GM23338 (cell line): Measurements from ENCODE around the gene COL2A1. TPM values are rescaled to one million over a fixed set of nuclear protein-coding genes. Genes with fewer than 3 reads are reported as not detected.

Experiments
- ATAC-seq: fragments of 200-7000 bp; cut with Tn5 transposase; 3 replicates; pipeline ENCODE4 v1.9.1; 2020
- DNase-seq: peaks from one replicate; pipeline ENCODE4 v3.0.0-alpha.2; 2015; ENCODE audit warnings: low spot score
- H2AFZ ChIP-seq: fragments of 200-600 bp; sonication (generic); 2 replicates; pipeline ENCODE4 v1.8.0; 2016; ENCODE audit warnings: antibody characterized with exemption, mild to moderate bottlenecking, moderate library complexity
- H3F3A ChIP-seq: fragments of 200-600 bp; sonication (generic); replicated peaks from 2 replicates; pipeline ENCODE4 v1.8.0; 2017; ENCODE audit warnings: antibody characterized with exemption, mixed run types, low read depth
- H3K27ac ChIP-seq: fragments of 200-600 bp; sonication (generic); 2 replicates; pipeline ENCODE4 v1.6.1; 2016; ENCODE audit warnings: low read depth
- H3K27me3 ChIP-seq: fragments of 200-600 bp; sonication (generic); 2 replicates; pipeline ENCODE4 v1.8.0; 2016; ENCODE audit warnings: mild to moderate bottlenecking, mixed run types, moderate library complexity; ENCODE audit not compliant: insufficient read depth
- H3K36me3 ChIP-seq: fragments of 200-600 bp; sonication (generic); 2 replicates; pipeline ENCODE4 v1.8.0; 2016; ENCODE audit warnings: mild to moderate bottlenecking; ENCODE audit not compliant: insufficient read depth
- H3K4me1 ChIP-seq: fragments of 200-600 bp; sonication (generic); 2 replicates; pipeline ENCODE4 v1.8.0; 2016; ENCODE audit warnings: mild to moderate bottlenecking, moderate library complexity; ENCODE audit not compliant: insufficient read depth
- H3K4me2 ChIP-seq: fragments of 200-600 bp; sonication (generic); 2 replicates; pipeline ENCODE4 v1.7.1; 2017; ENCODE audit warnings: mixed run types
- H3K4me3 ChIP-seq: fragments of 200-600 bp; sonication (generic); 2 replicates; pipeline ENCODE4 v1.6.1; 2016; ENCODE audit warnings: mixed run types
- H3K79me2 ChIP-seq: fragments of 200-600 bp; sonication (generic); replicated peaks from 2 replicates; pipeline ENCODE4 v1.8.0; 2017; ENCODE audit warnings: mild to moderate bottlenecking; ENCODE audit not compliant: insufficient read depth
- H3K9me2 ChIP-seq: fragments of 200-600 bp; sonication (generic); 2 replicates; pipeline ENCODE4 v1.8.0; 2017; ENCODE audit not compliant: insufficient read depth
- H4K20me1 ChIP-seq: fragments of 200-600 bp; sonication (generic); replicated peaks from 2 replicates; pipeline ENCODE4 v1.8.0; 2017; ENCODE audit warnings: mild to moderate bottlenecking; ENCODE audit not compliant: insufficient read depth
- H3K27ac Mint-ChIP-seq: 2 replicates; pipeline ENCODE4 v1.8.0; 2020; ENCODE audit warnings: inconsistent platforms, mild to moderate bottlenecking, moderate library complexity, mixed read lengths
- H3K27me3 Mint-ChIP-seq: 3 replicates; pipeline ENCODE4 v1.8.0; 2022; ENCODE audit warnings: low read depth, mild to moderate bottlenecking, moderate library complexity, mixed read lengths, inconsistent platforms; ENCODE audit not compliant: insufficient read depth, poor library complexity
- H3K36me3 Mint-ChIP-seq: 3 replicates; pipeline ENCODE4 v1.8.0; 2021; ENCODE audit warnings: low read depth, mild to moderate bottlenecking, inconsistent platforms, moderate library complexity, mixed read lengths
- H3K4me1 Mint-ChIP-seq: 3 replicates; pipeline ENCODE4 v1.8.0; 2020; ENCODE audit warnings: mild to moderate bottlenecking, inconsistent platforms, mixed read lengths
- H3K4me3 Mint-ChIP-seq: 3 replicates; pipeline ENCODE4 v1.8.0; 2021; ENCODE audit warnings: moderate library complexity, mild to moderate bottlenecking, inconsistent platforms, mixed read lengths
- H3K9me3 Mint-ChIP-seq: 3 replicates; pipeline ENCODE4 v1.8.0; 2020; ENCODE audit warnings: moderate library complexity, mild to moderate bottlenecking, inconsistent platforms, mixed read lengths
- CTCF ChIP-seq, 2 experiments: fragments of 200-600 bp in 1 of 2; sonication (generic) in 1 of 2; conservative IDR thresholded peaks; 2 replicates each; pipeline versions ENCODE4 v1.5.1 to v1.6.1; 2016 to 2017; ENCODE audit warnings: antibody characterized with exemption in 2 of 2, low read depth in 2 of 2, mild to moderate bottlenecking in 2 of 2, moderate library complexity in 1 of 2
- EZH2 ChIP-seq: fragments of 200-600 bp; sonication (generic); IDR thresholded peaks from one replicate; pipeline ENCODE4 v1.8.0; 2017; ENCODE audit warnings: antibody characterized with exemption, mild to moderate bottlenecking, low read depth; ENCODE audit not compliant: unreplicated experiment
- EZH2phosphoT487 ChIP-seq: fragments of 200-600 bp; sonication (generic); IDR thresholded peaks from one replicate; pipeline ENCODE4 v1.8.1; 2018; ENCODE audit warnings: antibody characterized with exemption; ENCODE audit not compliant: unreplicated experiment
- JUNB ChIP-seq: IDR thresholded peaks from one replicate; pipeline ENCODE4 v1.6.1; 2016; ENCODE audit warnings: antibody characterized with exemption; ENCODE audit not compliant: unreplicated experiment
- NANOG ChIP-seq: IDR thresholded peaks from 2 replicates; pipeline ENCODE4 v1.6.1; 2016; ENCODE audit warnings: antibody characterized with exemption, borderline replicate concordance
- POLR2AphosphoS5 ChIP-seq: IDR thresholded peaks from 2 replicates; pipeline ENCODE4 v1.6.1; 2016; ENCODE audit warnings: antibody characterized with exemption, low read depth
- STAT1 ChIP-seq: IDR thresholded peaks from one replicate; pipeline ENCODE4 v1.6.1; 2016; ENCODE audit warnings: antibody characterized with exemption; ENCODE audit not compliant: unreplicated experiment
- ZNF114 ChIP-seq: fragments of 250-450 bp; sonication (Bioruptor Pico); IDR thresholded peaks from 2 replicates; pipeline ENCODE4 v1.5.0; 2020; ENCODE audit warnings: mild to moderate bottlenecking, moderate library complexity
- ZNF331 ChIP-seq: fragments of 250-450 bp; sonication (Bioruptor Pico); IDR thresholded peaks from 2 replicates; pipeline ENCODE4 v1.5.0; 2020; ENCODE audit warnings: low read depth, mild to moderate bottlenecking, moderate library complexity
- polyA plus RNA-seq: library from polyadenylated mRNA; unstranded; fragments of >200 nt; fragmentation: Nextera tagmentation; extraction: Ambion mirVana; gene quantifications from 2 replicates; pipeline ENCODE4 v1.2.1, GENCODE V29; 2016
- total RNA-seq: library from RNA; depleted of rRNA; stranded (reverse); fragments of >200 nt; shearing (Covaris generic); gene quantifications from 2 replicates; pipeline ENCODE4 v1.2.3, GENCODE V29; 2014
- TF ChIP-seq, protein P1 (sequence below): fragments of 250-450 bp; sonication (Bioruptor Pico); IDR thresholded peaks from 2 replicates; pipeline ENCODE4 v1.5.0; 2020; ENCODE audit warnings: mild to moderate bottlenecking, moderate library complexity

The COL2A1 gene
- total and polyA plus RNA-seq, 2 experiments from 2014 or later, result 7.0 to 24.6 TPM

- Histone ChIP-seq H4K20me1 (no peaks in the 10 kb centered on the region), H3K9me2 (no peaks in the 10 kb centered on the region), H2AFZ (no peak overlapping the region), H3K27me3 (no peaks in the 10 kb centered on the region), H3K36me3 (no peaks in the 10 kb centered on the region), H3K4me3 (no peak overlapping the region), H3F3A (no peaks in the 10 kb centered on the region), H3K79me2 (no peaks in the 10 kb centered on the region), H3K4me1 (no peaks in the 10 kb centered on the region), H3K27ac (no peak overlapping the region), H3K4me2 (no peak overlapping the region)
- TF ChIP-seq EZH2phosphoT487, result no peak
- no peak for TF ChIP-seq ZNF114 (CRISPR knock-in tag)
- TF ChIP-seq, protein P1, sequence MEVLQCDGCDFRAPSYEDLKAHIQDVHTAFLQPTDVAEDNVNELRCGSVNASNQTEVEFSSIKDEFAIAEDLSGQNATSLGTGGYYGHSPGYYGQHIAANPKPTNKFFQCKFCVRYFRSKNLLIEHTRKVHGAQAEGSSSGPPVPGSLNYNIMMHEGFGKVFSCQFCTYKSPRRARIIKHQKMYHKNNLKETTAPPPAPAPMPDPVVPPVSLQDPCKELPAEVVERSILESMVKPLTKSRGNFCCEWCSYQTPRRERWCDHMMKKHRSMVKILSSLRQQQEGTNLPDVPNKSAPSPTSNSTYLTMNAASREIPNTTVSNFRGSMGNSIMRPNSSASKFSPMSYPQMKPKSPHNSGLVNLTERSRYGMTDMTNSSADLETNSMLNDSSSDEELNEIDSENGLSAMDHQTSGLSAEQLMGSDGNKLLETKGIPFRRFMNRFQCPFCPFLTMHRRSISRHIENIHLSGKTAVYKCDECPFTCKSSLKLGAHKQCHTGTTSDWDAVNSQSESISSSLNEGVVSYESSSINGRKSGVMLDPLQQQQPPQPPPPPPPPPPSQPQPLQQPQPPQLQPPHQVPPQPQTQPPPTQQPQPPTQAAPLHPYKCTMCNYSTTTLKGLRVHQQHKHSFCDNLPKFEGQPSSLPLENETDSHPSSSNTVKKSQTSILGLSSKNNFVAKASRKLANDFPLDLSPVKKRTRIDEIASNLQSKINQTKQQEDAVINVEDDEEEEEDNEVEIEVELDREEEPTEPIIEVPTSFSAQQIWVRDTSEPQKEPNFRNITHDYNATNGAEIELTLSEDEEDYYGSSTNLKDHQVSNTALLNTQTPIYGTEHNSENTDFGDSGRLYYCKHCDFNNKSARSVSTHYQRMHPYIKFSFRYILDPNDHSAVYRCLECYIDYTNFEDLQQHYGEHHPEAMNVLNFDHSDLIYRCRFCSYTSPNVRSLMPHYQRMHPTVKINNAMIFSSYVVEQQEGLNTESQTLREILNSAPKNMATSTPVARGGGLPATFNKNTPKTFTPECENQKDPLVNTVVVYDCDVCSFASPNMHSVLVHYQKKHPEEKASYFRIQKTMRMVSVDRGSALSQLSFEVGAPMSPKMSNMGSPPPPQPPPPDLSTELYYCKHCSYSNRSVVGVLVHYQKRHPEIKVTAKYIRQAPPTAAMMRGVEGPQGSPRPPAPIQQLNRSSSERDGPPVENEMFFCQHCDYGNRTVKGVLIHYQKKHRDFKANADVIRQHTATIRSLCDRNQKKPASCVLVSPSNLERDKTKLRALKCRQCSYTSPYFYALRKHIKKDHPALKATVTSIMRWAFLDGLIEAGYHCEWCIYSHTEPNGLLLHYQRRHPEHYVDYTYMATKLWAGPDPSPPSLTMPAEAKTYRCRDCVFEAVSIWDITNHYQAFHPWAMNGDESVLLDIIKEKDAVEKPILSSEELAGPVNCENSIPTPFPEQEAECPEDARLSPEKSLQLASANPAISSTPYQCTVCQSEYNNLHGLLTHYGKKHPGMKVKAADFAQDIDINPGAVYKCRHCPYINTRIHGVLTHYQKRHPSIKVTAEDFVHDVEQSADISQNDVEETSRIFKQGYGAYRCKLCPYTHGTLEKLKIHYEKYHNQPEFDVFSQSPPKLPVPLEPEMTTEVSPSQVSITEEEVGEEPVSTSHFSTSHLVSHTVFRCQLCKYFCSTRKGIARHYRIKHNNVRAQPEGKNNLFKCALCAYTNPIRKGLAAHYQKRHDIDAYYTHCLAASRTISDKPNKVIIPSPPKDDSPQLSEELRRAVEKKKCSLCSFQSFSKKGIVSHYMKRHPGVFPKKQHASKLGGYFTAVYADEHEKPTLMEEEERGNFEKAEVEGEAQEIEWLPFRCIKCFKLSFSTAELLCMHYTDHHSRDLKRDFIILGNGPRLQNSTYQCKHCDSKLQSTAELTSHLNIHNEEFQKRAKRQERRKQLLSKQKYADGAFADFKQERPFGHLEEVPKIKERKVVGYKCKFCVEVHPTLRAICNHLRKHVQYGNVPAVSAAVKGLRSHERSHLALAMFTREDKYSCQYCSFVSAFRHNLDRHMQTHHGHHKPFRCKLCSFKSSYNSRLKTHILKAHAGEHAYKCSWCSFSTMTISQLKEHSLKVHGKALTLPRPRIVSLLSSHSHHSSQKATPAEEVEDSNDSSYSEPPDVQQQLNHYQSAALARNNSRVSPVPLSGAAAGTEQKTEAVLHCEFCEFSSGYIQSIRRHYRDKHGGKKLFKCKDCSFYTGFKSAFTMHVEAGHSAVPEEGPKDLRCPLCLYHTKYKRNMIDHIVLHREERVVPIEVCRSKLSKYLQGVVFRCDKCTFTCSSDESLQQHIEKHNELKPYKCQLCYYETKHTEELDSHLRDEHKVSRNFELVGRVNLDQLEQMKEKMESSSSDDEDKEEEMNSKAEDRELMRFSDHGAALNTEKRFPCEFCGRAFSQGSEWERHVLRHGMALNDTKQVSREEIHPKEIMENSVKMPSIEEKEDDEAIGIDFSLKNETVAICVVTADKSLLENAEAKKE (CRISPR knock-in tag), result no peak
- no peak for TF ChIP-seq JUNB
- TF ChIP-seq ZNF331 (CRISPR knock-in tag), result no peak
- TF ChIP-seq EZH2, result no peak
- no peak for TF ChIP-seq CTCF (conservative IDR thresholded peaks at IDR 0.05; ENCODE audit: low read depth in 2 of 2)
- TF ChIP-seq STAT1, result no peak
- TF ChIP-seq POLR2AphosphoS5, result no peak
- TF ChIP-seq NANOG, result no peak
- no peak for ATAC-seq
- H3K27ac Mint-ChIP-seq, result no peak overlapping the region
- H3K27me3 Mint-ChIP-seq, result peaks cover 31% of the 10 kb centered on the region
- H3K9me3 Mint-ChIP-seq, result no peaks in the 10 kb centered on the region
- DNase-seq, result no peak
- 0 out of 3 replicates have a peak, but pooled peaks cover 6% of the 10 kb centered on the region for H3K4me1 Mint-ChIP-seq
- no peaks in the 10 kb centered on the region; the same call in 2 of the 3 replicates for H3K36me3 Mint-ChIP-seq
- no peak overlapping the region for H3K4me3 Mint-ChIP-seq
Observed at GRCh38 chr12:47981496-47982260, 22.6 kb downstream of the COL2A1 start.
